Measurements from ENCODE around the gene KRTAP5-5. TPM values are rescaled to one million over a fixed set of nuclear protein-coding genes. Genes with fewer than 3 reads are reported as not detected.
"Not testable (repeated sequence)": the region's sequence is repeated elsewhere in the genome, so short reads cannot be mapped to it uniquely, and the experiment has no call there.

Gene KRTAP5-5
- polyA plus RNA-seq (2014; cell fraction: cytosol; rRNA removed): not detected in 2 replicates
- polyA plus RNA-seq (2014; cell fraction: nucleus; rRNA removed): not detected in 2 replicates

GRCh38 chr11:1629326-1630185 is at the start of gene KRTAP5-5:
Gene KRTAP5-5, plus strand, starts transcription at chr11:1629775. Its CDS starts 66 bp downstream, at chr11:1629841.
- no peak for DNase-seq (ENCODE audit: low spot score)

DNA sequence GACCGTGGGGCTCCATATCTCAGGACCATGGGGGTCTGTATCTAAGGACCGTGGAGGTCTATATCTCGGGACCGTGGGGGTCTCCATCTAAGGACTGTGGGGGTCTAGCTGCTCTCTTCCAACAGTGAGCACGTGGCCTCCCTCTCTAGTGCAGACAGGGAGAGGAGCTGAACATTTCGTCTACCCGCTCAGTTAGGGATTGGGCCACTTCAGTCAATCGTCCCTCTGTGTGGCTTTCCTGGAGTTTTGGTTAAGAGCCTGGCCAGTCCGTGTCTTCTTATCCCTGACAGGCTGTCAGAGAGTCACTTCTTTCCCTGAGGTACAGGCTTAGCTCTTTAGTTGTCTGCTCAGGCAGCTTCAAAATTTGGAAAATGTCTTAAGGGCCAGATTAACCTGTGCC is 47.6 kb upstream of the KRTAP5-5 start:
- DNase-seq (ENCODE audit: low spot score): no peak

DNA sequence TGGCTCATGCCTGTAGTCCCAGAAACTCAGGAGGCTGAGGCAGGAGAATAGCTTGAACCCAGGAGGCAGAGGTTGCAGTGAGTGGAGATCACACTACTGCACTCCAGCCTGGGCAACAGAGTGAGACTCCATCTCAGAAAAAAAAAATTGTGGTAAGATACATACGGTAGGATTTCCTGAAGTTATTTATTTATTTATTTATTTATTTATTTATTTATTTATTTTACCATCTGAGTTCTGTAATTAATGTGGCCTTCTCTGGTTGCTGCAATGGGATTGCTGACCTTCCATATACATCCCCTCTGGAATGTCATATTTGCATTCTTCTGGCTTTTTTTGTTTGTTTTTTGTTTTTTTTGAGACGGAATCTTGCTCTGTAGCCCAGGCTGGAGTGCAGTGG is 46.7 kb upstream of the KRTAP5-5 start:
- not testable (repeated sequence) for DNase-seq (ENCODE audit: low spot score)

DNA sequence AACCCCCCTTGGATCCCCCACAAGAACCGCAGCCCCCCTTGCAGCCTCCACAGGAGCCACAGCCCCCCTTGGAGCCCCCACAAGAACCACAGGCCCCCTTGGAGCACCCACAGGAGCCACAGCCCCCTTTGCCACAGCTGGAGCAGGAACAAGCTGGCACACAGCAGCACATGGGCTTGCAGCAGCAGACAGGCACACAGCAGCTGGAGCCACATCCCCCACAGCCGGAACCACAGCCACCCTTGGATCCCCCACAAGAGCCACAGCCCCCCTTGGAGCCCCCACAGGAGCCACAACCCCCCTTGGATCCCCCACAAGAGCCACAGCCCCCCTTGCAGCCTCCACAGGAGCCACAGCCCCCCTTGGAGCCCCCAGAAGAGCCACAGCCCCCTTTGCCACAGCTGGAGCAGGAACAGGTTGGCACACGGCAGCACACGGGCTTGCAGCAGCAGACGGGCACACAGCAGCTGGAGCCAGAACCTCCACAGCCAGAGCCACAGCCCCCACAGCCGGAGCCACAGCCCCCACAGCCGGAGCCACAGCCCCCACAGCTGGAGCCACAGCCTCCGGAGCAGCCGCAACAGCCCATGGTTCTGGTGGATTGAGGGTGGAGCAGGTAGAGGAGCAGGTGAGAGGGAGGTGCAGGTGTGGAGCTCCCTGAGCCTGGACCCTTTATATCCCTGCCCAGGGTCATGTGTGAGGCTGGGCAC is 44.8 kb upstream of the KRTAP5-5 start, which contains the start of gene KRTAP5-1:
Gene KRTAP5-1 (minus strand): TSS at position 623 of the 710 bp plus-strand sequence. CDS start 34 bp downstream, at position 589.
- not testable (repeated sequence) for DNase-seq (ENCODE audit: low spot score)

DNA sequence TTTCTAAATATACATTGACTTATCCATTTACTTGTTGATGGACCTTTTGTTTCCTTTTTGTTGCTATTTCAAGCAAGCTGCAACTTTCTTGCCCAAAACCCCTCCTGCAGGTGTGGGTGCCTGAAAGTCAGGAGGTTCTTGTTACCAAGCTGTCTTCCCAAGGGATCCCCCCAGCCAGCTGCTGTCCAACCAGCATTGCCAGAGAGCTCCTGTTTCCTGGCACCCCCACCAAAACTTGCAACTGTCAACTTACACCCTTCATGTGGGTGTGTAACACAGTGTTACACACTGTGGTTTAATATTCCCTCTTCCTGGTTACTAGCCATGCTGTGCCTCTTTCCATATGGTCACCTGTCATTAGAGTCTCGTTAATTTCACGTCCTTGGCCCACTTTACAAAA is 42.9 kb upstream of the KRTAP5-5 start:
- DNase-seq (ENCODE audit: low spot score): no peak

DNA sequence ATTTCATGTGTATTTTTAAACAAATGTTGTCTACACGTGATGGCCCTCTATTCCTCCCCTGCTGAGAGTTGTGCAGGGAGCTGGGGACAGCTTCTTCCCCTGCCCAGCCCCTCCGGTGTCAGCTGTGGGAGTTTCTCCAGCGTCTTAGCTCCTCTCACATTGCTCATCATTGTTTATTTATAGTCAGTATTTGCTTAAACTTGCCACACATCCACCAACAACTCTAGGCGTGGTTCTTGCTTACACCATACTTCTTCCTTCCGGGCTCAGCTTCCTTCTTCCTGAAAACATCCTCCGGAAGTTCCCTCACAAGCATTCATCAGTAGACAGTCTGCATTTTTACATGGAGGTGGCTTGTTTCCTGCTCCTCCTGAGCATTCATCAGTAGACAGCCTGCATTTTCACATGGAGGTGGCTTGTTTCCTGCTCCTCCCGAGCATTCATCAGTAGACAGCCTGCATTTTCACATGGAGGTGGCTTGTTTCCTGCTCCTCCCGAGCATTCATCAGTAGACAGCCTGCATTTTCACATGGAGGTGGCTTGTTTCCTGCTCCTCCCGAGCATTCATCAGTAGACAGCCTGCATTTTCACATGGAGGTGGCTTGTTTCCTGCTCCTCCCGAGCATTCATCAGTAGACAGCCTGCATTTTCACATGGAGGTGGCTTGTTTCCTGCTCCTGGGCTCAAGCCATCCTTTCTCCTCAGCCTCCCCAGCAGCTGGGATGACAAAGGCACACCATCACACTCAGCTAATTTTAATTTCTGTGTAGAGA is 40.2 kb upstream of the KRTAP5-5 start:
- not testable (repeated sequence) for DNase-seq (ENCODE audit: low spot score)

DNA sequence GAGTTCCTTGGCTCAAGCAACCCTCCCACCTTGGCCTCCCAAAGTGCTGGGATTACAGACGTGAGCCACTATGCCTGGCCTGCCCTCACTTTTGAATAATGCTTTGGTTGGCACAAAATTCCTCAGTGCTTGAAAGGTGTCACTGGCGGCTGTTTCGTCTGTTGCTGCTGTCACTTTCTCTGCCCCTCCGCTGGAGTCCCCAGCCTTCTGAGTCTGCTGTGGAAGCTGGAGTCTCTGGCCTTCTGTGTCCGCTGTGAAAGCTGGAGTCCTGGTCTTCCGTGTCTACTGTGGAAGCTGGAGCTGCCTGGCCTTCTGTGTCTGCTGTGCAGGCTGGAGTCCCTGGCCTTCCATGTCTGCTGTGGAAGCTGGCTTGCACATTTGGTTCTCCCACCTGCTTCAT is 39.6 kb upstream of the KRTAP5-5 start:
- DNase-seq (ENCODE audit: low spot score): no peak

GRCh38 chr11:1592628-1593027 is 36.9 kb upstream of the KRTAP5-5 start:
- DNase-seq (ENCODE audit: low spot score): no peak

DNA sequence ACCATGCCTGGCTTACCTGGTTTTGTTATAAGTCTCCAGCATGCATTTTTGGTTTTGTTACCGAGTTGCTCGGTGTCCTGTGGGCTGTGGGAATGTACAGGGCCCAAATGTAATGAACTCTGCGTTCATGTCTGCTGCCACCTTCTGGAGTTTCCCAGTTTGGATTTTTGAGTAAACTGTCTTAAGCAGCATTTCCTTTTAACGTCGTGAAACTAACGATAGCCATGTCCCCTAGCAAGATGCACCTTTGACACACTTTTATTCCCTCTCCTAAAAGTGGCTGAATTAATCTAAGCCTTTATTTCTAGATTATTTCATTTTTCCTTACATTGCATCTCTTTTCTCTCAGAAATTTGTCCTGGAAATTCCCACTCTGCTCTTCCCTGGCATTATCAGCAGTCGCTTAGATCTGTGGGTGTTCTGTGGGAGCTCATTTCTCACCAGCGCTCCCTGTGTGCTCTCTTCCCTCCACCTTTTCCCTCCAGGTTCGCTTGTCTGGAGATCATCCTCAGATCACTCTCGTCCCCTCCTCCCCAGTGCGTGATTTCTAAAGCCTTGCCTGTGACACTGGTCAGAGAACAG is 33.5 kb upstream of the KRTAP5-5 start:
- DNase-seq (ENCODE audit: low spot score): not testable (repeated sequence)

DNA sequence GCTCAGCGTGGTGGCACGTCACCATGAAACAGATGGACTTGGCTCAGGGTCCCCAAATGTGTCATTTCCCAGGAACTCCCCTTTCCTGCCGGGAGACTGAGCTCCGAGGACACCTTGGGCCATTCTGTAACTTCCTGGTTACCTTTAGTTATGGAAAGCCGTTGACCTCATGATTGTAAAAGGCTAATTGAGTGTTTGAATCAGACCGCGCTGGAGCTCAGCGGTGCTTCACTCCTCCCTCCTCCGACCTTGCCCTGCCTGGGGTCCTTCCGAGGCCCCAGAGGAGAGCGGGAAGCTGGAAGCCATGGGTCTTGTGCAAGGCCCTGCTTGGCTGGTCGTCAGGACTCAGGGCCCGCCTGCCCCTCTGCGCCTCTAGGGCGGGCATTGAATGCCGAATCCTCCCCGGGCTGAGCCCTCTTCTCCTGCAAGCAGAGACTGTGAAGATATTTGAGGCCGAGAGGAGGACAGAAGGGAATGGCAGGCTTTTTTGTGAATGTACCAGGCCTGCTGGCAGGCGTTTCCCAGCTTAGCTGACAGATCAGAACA is 32.9 kb upstream of the KRTAP5-5 start:
- DNase-seq (ENCODE audit: low spot score): not testable (repeated sequence)

GRCh38 chr11:1597331-1597993 is 32.1 kb upstream of the KRTAP5-5 start:
- DNase-seq (ENCODE audit: low spot score): no peak

GRCh38 chr11:1597994-1598380 is 31.6 kb upstream of the KRTAP5-5 start, which contains the start of gene KRTAP5-2:
Gene KRTAP5-2, minus strand, starts transcription at chr11:1598294. Its CDS starts 44 bp downstream, at chr11:1598250.
- no peak for DNase-seq (ENCODE audit: low spot score)

- not testable (repeated sequence) for DNase-seq (ENCODE audit: low spot score)
These were observed 31.2 kb upstream of the KRTAP5-5 start for GRCh38 chr11:1598406-1598805.

DNA sequence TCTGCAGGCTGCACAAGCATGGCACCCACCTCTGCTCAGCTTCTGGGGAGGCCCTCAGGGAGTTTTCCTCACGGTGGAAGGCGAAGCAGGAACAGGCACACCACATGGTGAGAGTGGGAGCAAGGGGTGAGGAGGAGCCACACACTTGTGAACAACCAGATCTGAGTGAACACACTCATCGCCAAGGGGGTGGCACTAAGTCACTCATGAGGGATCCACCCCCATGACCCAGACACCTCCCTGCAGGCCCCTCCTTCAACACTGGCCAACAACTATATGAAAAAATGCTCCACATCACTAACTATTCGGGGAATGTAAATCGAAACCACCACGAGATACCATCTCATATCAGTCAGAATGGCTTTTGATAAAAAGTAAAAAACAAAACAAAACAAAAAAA is 30.8 kb upstream of the KRTAP5-5 start:
- no peak for DNase-seq (ENCODE audit: low spot score)

DNA sequence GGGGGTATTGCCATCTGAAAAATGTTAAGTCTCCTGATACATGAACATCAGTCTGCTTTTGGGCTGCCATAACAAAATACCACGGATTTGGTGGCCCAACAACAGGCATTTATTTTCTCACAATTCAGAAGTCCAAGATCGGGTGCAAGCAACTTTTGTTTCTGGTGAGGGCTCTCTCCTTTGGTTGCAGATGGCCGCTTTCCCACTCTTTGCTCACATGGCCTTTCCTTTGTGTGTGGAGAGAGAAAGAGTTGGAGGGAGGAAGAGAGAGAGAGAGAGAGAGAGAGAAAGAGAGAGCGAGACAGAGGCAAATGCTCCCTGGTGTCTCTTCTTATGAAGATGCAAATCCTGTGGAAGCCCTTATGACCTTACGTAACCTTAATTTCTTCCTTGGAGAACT is 28.9 kb upstream of the KRTAP5-5 start:
- no peak for DNase-seq (ENCODE audit: low spot score)

DNA sequence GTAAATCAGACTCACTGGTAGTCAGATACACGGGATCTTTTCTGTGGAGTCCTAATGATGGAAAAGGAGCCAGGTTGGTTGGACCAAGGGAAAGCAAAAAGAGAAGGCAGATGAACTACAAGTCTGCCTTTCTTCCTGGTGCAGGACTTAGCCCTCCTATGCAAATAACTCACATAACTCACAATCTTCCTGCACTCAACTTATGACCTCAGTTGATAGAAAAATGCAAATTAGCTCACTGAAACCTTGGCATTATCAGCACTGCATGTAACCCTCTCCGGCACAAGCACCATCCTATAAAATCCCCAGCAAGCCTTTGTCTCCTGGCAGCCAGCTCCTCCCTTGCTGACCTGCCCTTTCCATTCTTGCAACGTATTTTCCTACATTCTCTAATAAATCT is 27.9 kb upstream of the KRTAP5-5 start:
- not testable (repeated sequence) for DNase-seq (ENCODE audit: low spot score)

DNA sequence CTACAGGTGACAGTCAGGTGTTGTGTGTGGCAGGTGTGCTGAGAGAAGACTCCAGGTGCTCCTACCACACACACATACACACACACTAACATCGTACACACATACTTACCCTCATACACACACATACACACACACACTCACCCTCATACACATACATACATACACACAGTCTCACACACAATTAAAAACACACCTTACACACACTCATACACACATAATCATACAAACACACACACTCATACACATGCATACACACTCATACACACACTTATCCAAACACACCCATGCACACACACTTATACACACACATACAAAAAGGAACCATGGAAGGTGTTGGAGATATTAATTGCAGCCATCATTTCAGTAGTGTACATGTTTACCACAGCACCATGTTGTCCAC is 25.9 kb upstream of the KRTAP5-5 start:
- DNase-seq (ENCODE audit: low spot score): no peak

DNA sequence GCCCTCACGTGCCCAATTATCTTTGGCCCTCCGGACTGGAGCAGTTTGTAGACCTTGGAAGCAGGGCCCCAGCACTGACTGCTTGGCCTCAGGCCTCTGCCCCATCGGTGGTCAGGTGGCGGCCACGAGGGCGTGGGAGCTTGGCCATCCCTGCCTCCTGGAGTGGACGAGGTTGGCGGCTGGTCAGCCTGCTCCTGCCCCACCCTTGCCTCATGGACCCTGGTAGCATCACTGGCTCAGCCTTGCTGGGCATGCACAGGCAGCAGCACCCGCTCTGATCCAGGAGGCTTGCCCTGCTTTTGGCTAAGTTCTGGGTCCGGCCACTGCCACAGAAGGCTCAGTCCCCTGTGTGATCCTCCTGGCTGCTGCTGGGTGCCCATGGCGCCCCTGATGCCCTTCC is 25.4 kb upstream of the KRTAP5-5 start:
- no peak for DNase-seq (ENCODE audit: low spot score)

DNA sequence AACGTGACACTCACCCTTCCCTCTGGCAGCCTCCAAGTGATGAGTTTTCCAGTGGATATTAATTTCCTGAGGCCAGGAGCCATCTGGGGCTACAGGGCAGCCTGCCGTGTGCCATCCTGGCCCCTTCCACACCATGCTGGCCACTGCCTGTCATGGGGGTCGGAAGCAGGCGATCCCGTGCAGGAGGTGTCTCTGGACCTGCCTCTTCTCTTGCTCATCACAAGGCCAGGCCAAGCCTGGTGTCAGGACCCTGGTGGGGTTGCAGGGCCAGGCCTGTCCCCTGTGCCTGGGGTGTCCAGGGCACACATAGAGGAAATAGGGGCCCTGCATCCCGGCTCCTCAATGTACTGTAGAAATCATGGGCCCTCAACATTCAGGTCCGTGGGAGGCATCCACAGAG is 24.9 kb upstream of the KRTAP5-5 start:
- DNase-seq (ENCODE audit: low spot score): no peak

- not testable (repeated sequence) for DNase-seq (ENCODE audit: low spot score)
These were observed 23.7 kb upstream of the KRTAP5-5 start for GRCh38 chr11:1605923-1606322.
